ENCODE data around the gene RPS6KA1.

Gene RPS6KA1

DNA sequence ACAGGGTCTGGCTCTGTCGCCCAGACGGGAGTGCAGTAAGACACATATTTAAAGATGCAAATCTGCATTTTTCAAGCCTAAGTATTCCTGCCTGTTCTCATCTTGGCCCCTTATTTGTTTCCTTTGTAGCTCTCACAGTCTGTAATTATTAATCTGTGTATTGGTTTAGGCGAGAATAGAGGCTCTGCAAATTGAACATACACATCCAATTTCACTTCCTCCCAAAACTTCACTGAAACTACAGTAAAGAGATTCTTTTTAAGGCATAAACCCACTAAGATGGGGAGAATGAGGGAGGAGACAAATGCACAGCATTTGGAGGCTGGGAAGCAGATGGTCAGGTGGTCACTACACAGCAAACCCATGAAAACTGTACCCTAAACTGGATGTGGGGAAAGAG, 36.3 kb upstream of the RPS6KA1 start:
- TF ChIP-seq TAF1 (IDR thresholded peaks at IDR 0.05; ENCODE audit: borderline replicate concordance, insufficient read depth, low read length) (no peak), POLR2AphosphoS5 (IDR thresholded peaks at IDR 0.05; ENCODE audit: low read depth, low read length) (no peak), FOXP2 (optimal IDR thresholded peaks at IDR 0.05; ENCODE audit: borderline replicate concordance, extremely low read depth, extremely low read length, insufficient read depth) (no peak), SIN3A (IDR thresholded peaks at IDR 0.05; ENCODE audit: borderline replicate concordance, insufficient read depth, low read length) (no peak)
- TF ChIP-seq, protein P1, sequence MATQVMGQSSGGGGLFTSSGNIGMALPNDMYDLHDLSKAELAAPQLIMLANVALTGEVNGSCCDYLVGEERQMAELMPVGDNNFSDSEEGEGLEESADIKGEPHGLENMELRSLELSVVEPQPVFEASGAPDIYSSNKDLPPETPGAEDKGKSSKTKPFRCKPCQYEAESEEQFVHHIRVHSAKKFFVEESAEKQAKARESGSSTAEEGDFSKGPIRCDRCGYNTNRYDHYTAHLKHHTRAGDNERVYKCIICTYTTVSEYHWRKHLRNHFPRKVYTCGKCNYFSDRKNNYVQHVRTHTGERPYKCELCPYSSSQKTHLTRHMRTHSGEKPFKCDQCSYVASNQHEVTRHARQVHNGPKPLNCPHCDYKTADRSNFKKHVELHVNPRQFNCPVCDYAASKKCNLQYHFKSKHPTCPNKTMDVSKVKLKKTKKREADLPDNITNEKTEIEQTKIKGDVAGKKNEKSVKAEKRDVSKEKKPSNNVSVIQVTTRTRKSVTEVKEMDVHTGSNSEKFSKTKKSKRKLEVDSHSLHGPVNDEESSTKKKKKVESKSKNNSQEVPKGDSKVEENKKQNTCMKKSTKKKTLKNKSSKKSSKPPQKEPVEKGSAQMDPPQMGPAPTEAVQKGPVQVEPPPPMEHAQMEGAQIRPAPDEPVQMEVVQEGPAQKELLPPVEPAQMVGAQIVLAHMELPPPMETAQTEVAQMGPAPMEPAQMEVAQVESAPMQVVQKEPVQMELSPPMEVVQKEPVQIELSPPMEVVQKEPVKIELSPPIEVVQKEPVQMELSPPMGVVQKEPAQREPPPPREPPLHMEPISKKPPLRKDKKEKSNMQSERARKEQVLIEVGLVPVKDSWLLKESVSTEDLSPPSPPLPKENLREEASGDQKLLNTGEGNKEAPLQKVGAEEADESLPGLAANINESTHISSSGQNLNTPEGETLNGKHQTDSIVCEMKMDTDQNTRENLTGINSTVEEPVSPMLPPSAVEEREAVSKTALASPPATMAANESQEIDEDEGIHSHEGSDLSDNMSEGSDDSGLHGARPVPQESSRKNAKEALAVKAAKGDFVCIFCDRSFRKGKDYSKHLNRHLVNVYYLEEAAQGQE (IDR thresholded peaks at IDR 0.05; ENCODE audit: insufficient read depth in 1 of 2, low read depth in 2 of 2, low read length in 2 of 2): no peak

DNA sequence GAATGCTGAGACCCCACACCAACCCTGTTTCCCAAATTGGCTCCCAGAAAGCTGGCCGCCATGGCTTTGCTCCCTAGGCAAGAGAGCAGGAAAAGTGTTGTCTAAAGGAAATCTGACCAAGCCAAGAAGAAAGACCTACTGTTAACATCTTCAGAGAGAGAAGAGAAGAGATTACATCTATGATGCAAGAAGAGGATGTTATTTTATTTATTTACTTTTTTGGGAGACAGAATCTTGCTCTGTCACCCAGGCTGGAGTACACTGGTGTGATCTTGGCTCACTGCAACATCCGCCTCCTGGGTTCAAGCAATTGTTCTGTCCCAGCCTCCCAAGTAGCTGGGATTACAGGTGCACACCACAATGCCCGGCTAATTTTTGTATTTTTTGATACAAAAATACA, 35.6 kb upstream of the RPS6KA1 start:
- TF ChIP-seq TAF1 (IDR thresholded peaks at IDR 0.05; ENCODE audit: borderline replicate concordance, insufficient read depth, low read length) (no peak), FOXP2 (optimal IDR thresholded peaks at IDR 0.05; ENCODE audit: borderline replicate concordance, extremely low read depth, extremely low read length, insufficient read depth) (no peak), SIN3A (IDR thresholded peaks at IDR 0.05; ENCODE audit: borderline replicate concordance, insufficient read depth, low read length) (no peak), POLR2AphosphoS5 (IDR thresholded peaks at IDR 0.05; ENCODE audit: low read depth, low read length) (no peak)
- TF ChIP-seq, protein P1 (IDR thresholded peaks at IDR 0.05; ENCODE audit: insufficient read depth in 1 of 2, low read depth in 2 of 2, low read length in 2 of 2): no peak

DNA sequence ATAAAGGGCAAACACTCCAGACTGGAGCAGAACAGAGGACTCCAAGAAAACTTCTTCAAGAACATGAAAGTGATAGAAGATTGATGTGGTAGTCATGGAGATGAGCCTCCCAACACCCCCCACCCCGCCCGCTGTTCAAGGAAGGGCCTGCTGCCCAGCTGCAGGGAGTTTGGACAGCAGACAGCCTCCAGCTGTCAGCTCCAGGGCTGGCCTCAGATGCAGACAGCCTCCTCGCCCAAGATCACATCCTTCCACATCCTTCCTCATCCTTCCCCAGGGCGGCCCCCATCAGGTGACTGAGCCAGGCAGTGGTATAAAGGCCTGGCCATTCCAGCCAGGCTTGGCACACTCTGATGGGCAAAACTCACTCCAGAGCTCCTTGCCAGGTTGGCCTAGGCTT, 32.7 kb upstream of the RPS6KA1 start:
- TF ChIP-seq FOXP2 (optimal IDR thresholded peaks at IDR 0.05; ENCODE audit: borderline replicate concordance, extremely low read depth, extremely low read length, insufficient read depth) (no peak), TAF1 (IDR thresholded peaks at IDR 0.05; ENCODE audit: borderline replicate concordance, insufficient read depth, low read length) (no peak), SIN3A (IDR thresholded peaks at IDR 0.05; ENCODE audit: borderline replicate concordance, insufficient read depth, low read length) (no peak), POLR2AphosphoS5 (IDR thresholded peaks at IDR 0.05; ENCODE audit: low read depth, low read length) (no peak)
- TF ChIP-seq, protein P1 (IDR thresholded peaks at IDR 0.05; ENCODE audit: insufficient read depth in 1 of 2, low read depth in 2 of 2, low read length in 2 of 2): no peak

DNA sequence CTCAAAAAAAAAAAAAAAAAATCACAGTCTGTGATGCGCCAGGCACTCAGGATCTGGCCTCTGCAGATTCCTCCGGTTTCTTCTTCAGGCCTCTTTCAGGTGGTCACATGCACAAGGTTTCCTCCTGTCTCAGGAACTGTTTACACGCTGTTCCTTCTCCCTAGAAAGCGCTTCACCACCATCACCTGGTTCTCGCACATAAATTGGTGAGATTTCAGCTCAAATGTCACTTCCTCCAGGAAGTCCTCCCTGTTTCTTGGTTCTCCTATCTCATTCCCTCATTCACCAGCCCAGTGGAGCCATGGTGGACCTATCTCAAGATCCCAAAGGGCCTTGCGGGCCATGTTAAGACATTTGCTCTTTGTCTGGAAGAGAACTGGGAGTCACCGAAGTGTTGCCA, 30.7 kb upstream of the RPS6KA1 start:
- TF ChIP-seq POLR2AphosphoS5 (IDR thresholded peaks at IDR 0.05; ENCODE audit: low read depth, low read length) (no peak), FOXP2 (optimal IDR thresholded peaks at IDR 0.05; ENCODE audit: borderline replicate concordance, extremely low read depth, extremely low read length, insufficient read depth) (no peak), SIN3A (IDR thresholded peaks at IDR 0.05; ENCODE audit: borderline replicate concordance, insufficient read depth, low read length) (no peak), TAF1 (IDR thresholded peaks at IDR 0.05; ENCODE audit: borderline replicate concordance, insufficient read depth, low read length) (no peak)
- TF ChIP-seq, protein P1 (IDR thresholded peaks at IDR 0.05; ENCODE audit: insufficient read depth in 1 of 2, low read depth in 2 of 2, low read length in 2 of 2): no peak
